HG02885 (cell line): ENCODE measurements around the gene ELOVL2.

Experiments used
- ATAC-seq: cut with Tn5 transposase; IDR thresholded peaks from one replicate; pipeline ENCODE4 v1.9.1; 2021; ENCODE audit warnings: mild to moderate bottlenecking; ENCODE audit not compliant: unreplicated experiment, poor library complexity

ELOVL2 gene

DNA sequence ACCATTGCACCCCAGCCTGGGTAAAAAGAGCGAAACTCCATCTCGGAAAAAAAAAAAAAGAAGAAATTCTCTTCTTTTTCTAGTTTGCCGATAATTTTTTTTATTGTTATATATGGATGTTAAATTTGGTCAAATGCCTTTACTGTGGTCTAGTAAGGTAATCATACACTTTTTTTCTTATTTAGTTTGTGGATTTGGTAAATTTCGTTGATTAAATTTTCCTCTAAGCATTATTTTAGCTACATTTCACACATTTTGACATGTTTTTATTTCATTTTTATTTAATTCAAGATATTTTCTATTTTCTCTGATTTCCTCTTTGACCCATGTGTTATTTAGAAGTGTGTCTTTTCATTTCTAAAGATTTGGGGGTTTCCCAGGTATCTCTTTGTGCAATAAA, 18.0 kb upstream of the ELOVL2 start:
- ATAC-seq: no peak

DNA sequence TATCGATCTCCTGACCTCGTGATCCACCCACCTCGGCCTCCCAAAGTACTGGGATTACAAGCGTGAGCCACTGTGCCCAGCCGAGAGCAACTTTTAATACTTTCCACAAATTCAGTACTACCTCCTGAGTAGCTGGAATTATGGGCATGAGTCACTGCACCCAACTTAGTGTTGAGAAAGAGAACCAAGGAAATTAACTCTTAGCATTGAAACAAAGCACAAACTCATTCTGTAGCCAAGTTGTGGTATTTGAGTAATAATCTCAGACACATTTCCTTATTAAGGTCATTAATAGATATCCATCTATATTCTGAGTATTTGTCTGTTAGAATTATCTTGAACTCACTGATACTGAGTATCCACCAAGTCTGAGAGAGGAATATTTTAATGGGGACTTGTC, 14.3 kb upstream of the ELOVL2 start:
- no peak for ATAC-seq

DNA sequence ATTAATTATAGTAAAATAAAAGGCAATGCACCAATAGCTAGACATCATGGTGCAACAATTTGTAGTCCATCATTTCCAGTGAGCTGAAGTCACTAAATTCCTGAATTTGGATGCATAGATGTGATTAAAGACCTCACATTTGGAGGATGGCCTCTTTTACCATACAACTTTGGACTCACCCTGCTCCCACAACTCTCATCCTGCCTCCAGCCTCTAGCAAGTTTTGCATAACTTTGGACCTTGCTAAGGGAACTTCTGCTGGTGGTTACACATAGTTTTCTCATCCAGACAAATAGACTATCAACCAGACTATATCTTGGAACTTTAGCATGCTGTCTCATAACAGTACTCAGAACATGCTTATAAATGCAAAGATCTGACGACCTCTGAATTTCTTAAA, 12.8 kb upstream of the ELOVL2 start:
- ATAC-seq: no peak

DNA sequence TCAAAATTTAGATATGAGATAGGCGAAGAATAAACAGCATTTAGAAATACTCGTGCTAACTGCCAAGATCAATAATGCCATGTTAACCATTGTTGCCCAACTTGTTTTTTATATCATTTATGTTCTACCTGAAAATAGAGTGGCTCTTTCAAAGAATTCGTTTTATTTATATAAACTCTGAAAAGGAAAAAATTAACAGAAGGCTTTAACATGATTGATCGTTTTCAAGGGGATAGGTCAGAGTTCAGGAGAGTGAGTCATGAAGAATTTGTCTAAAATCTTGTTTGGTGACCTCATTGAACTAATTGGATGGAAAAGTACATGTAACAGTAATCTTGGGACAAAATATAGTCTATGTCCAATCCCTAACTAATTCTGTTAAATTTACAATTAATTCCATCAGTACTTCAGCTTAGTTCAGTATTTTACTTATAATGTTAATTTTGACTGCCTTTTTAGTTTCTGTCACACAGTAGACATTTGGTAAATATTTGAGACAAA, 11.1 kb upstream of the ELOVL2 start:
- ATAC-seq: no peak

DNA sequence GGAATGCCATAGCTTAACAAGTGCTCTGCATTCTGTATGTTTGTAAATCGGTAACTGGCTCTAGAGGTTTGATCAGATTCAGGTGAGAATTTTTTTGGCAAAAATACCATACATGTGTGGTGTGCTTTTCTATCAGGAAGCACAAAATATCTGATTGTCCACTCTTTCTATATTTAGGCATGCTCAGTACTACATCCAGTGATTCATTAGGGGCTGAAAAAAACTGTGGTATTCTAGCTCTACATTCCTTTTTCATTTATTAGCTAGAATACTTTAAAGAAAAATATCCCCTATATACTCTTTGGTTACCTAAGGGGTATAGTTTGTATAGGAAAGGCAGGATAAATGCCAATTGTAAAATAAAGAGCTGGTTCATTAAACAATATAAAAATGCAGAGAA, 10.6 kb upstream of the ELOVL2 start:
- no peak for ATAC-seq

DNA sequence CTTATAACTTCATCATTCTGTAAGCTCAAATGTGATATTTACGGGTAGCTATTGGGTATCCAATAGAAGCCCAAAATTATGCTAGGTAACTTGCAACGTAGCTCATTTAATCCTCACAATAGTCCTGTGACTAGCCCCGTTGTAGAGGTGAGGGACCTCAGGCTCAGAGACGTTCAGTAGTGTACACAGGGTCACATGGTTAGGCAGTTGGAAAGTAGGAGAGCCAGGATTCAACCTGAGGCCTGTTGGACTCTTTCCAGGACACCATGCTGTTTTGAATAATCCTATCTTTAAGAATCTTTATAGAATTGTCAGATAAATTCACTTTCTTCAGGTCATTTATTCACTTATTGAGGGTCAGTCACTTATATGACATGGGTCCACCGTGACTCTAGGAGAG, 9.2 kb upstream of the ELOVL2 start:
- no peak for ATAC-seq

DNA sequence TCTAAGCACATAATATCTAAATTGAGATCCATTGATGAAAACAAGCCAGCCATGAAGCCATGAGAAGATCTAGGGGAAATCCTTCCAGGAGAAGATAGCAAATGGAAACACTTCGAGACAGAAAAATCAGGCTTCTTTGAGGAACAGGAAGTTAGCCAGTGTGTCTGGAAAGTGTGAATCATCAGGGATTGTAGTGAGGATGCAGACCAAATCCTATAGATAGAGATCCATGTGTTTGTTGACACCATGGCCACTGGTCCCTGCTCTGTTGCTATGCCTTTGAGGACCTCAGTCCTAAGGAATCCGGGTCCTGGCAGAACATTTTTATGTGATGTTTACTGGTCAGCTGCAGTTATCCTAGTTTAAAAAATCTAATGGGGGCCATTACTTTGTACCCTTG, 6.6 kb upstream of the ELOVL2 start:
- no peak for ATAC-seq

DNA sequence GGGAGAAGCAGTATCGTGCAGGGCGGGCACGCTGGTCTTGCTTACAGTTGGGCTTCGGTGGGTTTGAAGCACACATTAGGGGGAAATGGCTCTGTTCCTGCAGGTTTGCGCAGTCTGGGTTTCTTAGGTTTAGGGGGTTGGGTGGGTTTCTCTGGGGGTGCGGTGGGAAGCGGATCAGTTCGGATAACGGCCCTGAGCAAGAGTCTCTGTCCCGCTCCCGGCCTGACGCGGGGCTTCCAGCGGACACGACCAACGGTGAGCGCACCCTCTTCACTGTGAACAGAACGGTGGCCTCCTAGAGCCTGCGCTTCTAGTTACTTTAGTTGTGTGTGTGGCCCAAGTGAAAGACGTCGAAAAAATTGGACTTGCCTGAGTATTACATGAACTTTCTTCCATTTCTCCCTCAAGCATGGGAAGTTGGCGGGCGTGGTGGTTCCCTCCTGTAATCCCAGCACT, 635 bp upstream of the ELOVL2 start:
- no peak for ATAC-seq

DNA sequence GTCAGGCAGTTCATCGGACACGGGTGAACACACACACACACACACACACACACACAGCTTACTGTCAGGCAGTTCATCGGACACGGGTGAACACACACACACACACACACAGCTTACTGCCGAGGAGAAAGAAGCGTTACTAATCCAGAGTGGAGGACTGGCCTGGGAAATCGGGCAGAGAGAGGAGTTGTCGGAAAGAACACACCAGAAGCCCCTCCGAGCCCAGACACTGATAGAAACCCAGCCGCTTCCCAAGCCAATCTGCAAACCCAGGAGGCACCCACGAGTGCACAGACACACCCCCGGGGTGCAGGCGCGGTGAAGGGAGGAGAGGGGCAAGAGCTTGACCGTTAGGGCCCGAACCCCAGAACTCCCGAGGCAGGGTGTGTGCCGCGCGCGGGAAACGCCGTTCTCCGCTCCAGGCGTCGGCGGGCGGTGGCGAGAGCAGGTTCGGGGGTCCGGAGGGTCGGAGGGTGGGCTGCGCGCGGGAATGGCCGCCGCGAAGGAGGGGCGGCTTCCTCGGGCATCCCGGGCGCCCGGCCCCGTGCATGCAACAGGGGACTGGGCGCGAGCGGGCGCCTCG, 636 bp downstream of the ELOVL2 start:
- ATAC-seq: no peak

DNA sequence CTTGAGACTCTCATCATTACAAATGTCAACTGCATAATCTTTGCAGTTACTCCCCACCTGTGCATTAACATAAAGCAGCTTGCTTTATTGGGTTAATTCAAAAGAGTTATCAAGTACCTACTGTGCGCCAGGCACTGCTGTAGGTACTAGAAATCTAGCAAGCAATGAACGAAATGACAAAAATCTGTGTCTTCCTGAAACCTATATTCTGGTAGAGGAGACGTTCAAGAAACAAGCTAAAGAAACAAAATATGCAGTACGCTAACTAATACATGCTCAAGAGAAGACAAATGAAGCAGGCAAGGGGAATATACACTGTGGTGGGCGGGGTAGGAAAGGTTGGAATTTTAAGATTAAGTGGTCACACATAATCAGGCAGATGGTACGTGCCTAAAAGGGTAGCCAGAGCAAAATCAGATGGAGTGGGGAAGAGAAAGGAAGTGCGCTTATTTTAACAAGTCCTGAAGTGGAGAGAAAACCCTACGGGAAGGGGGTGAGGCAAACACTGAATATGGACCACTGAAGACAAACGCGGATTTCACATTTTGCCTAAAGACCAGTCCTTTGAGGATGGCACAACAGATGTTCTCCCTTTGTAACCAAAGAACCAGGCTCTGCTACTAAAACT, 1.2 kb downstream of the ELOVL2 start:
- ATAC-seq: no peak

DNA sequence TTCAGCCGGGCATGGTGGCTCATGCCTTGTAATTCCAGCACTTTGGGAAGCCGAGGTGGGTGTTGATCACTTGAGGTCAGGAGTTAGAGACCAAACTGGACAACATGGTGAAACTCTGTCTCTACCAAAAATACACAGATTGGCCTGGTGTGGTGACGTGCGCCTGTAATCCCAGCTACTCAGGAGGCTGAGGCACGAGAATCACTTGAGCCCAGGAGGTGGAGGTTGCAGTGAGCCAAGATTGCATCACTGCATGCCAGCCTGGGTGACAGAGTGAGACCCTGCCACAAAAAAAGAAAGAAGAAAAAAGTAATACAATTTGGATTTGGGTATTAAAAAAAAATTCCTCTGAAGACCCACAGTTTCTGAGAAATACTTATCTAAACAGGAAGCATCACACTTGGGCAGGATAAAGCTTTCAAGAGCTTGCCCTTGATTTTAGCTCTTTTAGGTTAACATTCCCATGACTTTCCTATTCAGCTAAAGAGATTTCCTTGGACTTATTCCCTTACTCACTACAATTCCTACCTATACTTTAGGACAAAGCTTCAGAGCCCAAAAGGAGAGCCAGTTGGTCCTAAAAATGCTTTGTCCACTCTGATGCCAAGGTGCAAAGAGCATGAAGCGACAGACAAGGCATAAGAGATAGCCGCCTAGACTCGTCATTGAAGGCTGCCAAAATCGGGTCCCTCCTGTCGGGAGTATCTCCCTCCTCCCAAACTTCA, 1.9 kb downstream of the ELOVL2 start:
- no peak for ATAC-seq

DNA sequence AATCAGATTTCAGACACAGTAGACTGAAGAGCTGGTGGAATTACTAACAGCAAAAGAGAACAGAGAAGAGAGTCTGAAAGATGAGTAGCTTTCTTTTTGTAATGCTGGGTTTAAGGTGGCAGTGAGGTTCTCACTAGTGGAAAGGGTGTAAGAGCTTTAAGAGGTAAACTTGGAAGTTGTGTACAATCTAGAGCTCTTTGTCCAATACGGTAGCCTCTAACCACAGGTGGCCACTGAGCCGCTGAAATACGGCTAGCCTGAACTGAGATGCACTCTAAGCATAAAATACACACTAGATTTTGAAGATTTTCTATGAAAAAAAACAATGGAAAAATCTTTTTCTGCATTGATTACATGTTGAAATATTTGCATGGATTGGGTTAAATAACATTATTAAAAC, 4.0 kb downstream of the ELOVL2 start:
- ATAC-seq: no peak

DNA sequence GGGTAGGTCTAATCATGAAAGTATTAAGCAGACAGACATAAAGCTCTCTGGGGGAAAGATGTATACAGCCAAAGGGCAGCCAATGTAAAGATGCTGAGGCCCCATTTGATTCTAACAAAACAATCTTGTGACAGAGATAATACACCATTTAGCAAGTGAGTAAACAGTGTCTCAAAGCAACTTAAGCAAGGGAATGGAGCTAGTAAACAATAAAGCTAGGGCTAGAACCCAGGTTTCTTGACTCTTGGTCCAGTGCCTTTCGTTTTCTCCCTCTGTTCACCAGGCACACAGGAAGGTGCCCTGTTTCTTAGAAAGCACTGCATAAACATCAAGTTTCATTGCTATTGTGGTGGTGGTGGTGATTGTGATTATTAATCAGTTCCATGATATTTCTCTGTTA, 5.1 kb downstream of the ELOVL2 start:
- ATAC-seq: no peak

DNA sequence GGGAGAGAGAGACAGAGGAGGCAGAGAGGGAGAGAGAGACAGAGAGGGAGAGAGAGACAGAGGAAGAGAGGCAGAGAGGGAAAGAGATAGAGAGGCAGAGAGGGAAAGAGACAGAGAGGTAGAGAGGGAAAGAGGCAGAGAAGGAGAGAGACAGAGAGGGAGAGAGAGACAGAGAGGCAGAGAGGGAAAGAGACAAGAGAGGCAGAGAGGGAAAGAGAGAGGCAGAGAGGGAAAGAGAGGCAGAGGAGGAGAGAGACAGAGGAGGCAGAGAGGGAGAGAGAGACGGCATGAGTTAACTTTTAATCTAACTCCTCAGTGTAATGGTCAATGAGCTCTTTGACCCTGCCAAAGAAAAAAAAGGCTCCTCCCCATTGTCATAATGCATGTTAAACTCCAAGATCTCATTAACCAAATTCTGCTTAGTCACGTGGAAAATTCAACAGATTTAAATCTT, 7.1 kb downstream of the ELOVL2 start:
- no peak for ATAC-seq

DNA sequence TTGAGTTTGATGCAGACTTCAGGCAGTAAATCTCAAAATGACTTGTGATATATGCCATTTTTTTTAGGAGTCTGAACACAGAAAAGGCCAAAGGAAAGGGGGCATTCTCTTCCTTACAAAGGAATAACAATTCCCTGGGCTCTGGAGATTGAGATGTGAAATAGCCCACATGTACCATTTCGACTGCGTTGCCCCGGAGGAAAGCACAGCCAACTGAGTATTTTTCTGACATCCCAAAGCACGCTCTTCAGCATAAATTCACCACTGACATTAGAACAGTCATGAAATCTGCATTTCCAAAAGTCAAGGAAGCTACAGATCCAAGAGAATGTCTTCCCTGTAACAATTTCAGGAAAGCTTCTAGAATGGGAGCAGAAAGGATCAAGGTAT, 7.8 kb downstream of the ELOVL2 start:
- no peak for ATAC-seq

DNA sequence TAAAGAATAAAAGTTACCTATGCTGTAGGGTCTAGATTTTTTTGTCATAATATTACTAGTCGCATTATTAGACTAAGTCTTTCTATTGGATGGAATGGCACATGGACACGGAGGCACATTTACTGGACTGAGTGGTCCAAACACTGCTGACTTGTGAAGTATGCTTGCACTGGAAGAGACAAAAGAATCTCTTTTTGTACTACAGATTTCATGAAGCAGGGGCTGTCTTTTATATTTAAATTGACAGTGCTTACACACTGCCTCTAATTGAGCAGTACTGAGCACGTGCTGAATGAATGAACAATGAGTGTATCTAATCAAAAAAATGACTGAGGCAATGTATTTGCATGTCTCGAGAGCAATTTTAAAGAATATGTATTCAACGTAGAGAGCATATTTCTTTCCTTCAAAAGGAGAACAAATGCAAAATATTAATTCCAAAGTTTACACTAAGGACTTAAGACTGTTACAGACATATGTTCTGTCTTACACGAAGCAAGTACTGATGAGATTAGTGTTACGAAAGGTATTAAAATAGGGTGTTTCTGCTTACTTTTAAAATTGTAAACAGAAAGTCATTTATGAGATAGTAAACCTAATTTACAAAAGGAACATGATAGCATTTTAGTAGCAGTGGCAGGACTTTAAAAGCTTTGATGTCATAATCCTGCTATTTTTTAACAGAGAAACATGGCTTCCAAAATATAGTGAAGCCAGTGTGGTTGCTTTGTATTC, 8.3 kb downstream of the ELOVL2 start:
- no peak for ATAC-seq

DNA sequence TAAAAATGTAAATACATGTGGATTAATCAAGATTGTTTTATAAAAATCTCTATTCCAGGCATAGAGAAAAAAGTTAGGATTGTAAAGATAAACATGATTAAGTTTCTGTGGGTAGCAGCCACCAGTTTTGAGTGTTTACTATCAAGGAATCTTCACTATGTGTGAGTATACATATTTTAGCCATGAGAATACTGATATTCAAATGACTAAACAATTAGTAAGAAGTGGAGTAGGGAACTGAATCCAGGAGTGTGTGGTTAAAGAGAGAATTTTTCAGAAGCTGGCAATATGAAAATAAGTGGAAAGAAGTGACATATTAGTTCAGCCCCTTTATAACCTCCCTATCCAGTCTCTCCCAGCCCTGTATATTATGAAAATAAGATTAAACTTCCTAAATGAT, 10.3 kb downstream of the ELOVL2 start:
- ATAC-seq: no peak

DNA sequence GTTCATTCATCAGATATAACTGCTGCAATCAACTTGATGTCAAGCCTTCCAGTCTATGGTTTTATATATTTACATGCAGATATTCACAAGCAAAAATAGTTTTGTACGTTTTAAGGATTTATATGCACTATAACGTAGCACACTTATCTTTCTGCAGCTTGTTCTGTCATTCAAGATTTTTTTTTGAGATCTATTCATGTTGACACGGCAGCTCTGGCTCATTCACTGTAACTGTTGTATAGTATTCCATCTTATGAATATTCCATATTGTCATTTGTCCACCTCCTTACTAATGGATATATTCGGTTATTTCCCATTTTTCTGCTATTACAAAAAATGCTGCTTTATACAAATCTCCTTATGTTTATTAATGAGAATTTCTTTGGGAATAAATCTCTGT, 13.2 kb downstream of the ELOVL2 start:
- no peak for ATAC-seq

DNA sequence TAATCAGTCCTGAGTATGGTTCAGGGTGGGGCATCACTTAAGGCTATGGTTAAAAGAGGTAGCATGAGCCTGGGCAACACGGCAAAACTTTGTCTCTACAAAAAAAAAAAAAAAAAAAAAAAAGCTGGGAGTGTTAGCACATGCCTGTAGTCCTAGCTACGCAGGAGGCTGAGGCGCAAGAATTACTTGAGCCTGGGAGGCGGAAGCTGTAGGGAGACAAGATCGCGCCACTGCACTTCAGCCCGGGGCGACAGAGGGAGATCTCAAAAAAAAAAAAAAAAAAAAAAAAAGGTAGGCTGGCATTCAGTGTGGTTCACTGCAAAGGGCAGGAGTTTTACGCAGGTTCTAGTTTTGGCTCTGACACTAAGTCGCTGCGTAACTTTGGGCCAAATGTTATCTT, 15.1 kb downstream of the ELOVL2 start:
- ATAC-seq: no peak

DNA sequence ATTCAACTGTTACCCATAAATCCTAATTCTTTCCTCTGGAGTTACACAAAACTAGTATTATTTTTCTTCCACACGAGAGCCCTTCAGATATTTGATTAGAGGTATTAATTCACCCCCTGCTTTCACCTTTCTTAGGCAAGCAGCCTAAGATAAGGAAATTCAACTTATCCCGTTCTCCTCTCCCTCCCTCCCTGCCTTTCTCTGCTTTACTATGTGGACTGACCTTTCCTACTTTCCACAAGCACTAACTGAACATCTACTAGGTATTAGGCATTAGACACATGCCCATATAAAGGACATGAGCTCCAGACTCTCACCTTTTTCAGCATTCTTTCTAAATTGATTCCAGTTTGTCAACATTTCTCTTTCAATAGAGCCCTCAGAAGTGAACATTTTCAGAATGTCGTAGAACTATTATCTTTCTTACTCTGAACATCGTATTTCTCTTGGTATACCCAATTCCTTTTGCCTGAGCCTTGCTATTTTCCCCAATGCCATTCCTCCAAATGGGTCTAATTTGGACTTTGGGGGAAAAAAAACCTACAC, 16.5 kb downstream of the ELOVL2 start:
- no peak for ATAC-seq
